Measurements from ENCODE around the gene MIEF1. TPM values are rescaled to one million over a fixed set of nuclear protein-coding genes. Genes with fewer than 3 reads are reported as not detected.

MIEF1 gene
- total and polyA plus RNA-seq, 2 donors (not counting 1 experiment from before 2014, with no cell fraction given): 9.8 to 37.2 TPM

DNA sequence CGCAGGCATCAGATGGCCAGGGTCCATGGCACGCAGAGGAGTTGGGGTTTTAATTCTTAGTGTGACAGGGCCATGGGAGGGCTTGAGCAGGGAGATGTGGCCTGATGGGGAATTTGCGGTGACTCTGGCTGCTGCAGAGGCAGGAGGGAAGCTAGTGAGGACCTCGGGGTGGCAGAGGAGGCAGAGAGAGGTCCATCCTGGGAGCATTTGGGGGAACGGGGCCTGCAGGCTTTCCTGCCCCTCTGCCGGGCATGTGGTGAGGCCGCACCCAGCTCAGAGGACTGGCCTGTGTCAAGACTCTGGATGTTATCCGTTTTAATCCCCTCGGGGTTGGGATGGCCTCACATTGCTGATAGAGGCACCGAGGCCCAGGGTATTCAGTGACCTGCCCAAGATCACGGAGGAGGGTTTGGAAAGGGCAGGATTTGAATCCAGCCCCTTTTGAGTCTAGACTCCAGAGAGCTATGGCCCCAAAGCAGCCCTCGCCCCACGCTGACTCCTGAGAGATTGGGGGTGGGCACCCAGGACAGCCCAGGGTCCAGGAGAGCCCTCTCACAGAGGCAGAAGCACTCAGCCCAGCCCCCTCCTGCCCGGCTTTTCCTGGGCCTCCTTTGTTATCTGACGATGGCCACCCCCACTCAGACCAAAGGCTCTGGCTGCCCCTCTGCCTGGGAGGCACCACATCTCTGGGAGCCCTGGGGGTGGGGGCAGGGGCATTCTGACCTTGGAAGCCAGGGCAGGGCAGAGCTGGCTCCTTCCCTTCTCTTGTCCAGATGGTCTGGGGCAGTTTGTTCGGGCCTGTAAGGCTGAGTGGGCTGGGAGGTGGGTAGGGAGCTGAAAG is 31.4 kb upstream of the MIEF1 start:
- Histone ChIP-seq H3K79me2 (ENCODE audit: control insufficient read depth, insufficient read depth, low read length) (peaks cover 28% of the 10 kb centered on the region), H3K4me3 (ENCODE audit: control extremely low read depth in 1 of 5, extremely low read depth in 1 of 5, insufficient read depth in 1 of 5, low read depth in 2 of 5, low read length in 4 of 5) (no peak overlapping the region), H4K20me1 (ENCODE audit: control insufficient read depth, insufficient read depth, low read length, poor library complexity, severe bottlenecking) (peaks cover 4% of the 10 kb centered on the region), H2AFZ (ENCODE audit: insufficient read depth, low read depth, low read length, poor library complexity, severe bottlenecking) (no peak overlapping the region), H3K9ac (ENCODE audit: low read length) (peak overlapping the region; percentile 4), H3K9me3 (ENCODE audit: control extremely low read depth in 1 of 3, control insufficient read depth in 2 of 3, insufficient read depth in 1 of 3, low read length in 2 of 3) (no peaks in the 10 kb centered on the region), H3K36me3 (replicated peaks in 1 of 2; ENCODE audit: control extremely low read depth in 1 of 2, control insufficient read depth in 1 of 2, extremely low read depth in 1 of 2, insufficient read depth in 2 of 2, low read length in 1 of 2) (no peaks in the 10 kb centered on the region), H3K4me2 (replicated peaks; ENCODE audit: low read depth, low read length, poor library complexity, severe bottlenecking) (peak overlapping the region; percentile 69), H3K27me3 (replicated peaks in 1 of 4; ENCODE audit: control extremely low read depth in 1 of 4, control insufficient read depth in 3 of 4, insufficient read depth in 4 of 4, low read length in 3 of 4) (no peaks in the 10 kb centered on the region), H3K27ac (ENCODE audit: low read length in 2 of 2) (peak overlapping the region in 1 of 2 donors; percentile 68), H3K4me1 (ENCODE audit: control insufficient read depth in 2 of 2, insufficient read depth in 2 of 2, low read length in 2 of 2) (peaks cover 50 to 78% of the 10 kb centered on the region in 2 donors)
- ChIA-PET CTCF (interaction anchor here (0.6 to 2.7 kb wide), 6 partner anchors 23 to 1384 kb away, joined by 3 to 9 read pairs (median 3); partner anchors contain the start of gene TAB1), POLR2A (interaction anchor here (0.9 to 2.2 kb wide), 2 partner anchors 21 to 23 kb away, joined by 3 to 8 read pairs; no protein-coding TSS in a partner anchor)
- WGBS (ENCODE audit: insufficient coverage): 94% methylated on average over 13 of the region's 16 CpGs
- DNase-seq: no peak
- no peak for ATAC-seq (ENCODE audit: low read depth)
- Mint-ChIP-seq H3K27me3 (no peaks in the 10 kb centered on the region), H3K4me3 (peak overlapping the region; percentile 5), H3K4me1 (peaks cover 72% of the 10 kb centered on the region), H3K27ac (peak overlapping the region; percentile 89), H3K9me3 (ENCODE audit: insufficient read depth) (no peaks in the 10 kb centered on the region)
- no peak for TF ChIP-seq EZH2 (IDR thresholded peaks at IDR 0.05; ENCODE audit: borderline replicate concordance, insufficient read depth, low read depth, low read length, poor library complexity, severe bottlenecking)
- TF ChIP-seq, protein P1, sequence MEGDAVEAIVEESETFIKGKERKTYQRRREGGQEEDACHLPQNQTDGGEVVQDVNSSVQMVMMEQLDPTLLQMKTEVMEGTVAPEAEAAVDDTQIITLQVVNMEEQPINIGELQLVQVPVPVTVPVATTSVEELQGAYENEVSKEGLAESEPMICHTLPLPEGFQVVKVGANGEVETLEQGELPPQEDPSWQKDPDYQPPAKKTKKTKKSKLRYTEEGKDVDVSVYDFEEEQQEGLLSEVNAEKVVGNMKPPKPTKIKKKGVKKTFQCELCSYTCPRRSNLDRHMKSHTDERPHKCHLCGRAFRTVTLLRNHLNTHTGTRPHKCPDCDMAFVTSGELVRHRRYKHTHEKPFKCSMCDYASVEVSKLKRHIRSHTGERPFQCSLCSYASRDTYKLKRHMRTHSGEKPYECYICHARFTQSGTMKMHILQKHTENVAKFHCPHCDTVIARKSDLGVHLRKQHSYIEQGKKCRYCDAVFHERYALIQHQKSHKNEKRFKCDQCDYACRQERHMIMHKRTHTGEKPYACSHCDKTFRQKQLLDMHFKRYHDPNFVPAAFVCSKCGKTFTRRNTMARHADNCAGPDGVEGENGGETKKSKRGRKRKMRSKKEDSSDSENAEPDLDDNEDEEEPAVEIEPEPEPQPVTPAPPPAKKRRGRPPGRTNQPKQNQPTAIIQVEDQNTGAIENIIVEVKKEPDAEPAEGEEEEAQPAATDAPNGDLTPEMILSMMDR (IDR thresholded peaks at IDR 0.05): no peak
- intact Hi-C loops (cut with micrococcal nuclease): loop anchor here (5.0 kb wide), 1 partner anchor 33 kb away; no protein-coding TSS in a partner anchor

Measured in B cell (primary cell).